ENCODE measurements around the gene IL1RAPL1.

GRCh38 chrX:29775890-29776289 is 1188.6 kb downstream of the IL1RAPL1 start:
- no peak for TF ChIP-seq CTCF (IDR thresholded peaks at IDR 0.05; ENCODE audit: borderline replicate concordance, extremely low read depth, low read length, poor library complexity, severe bottlenecking)
- no peak for TF ChIP-seq EZH2 (IDR thresholded peaks at IDR 0.05; ENCODE audit: borderline replicate concordance, low read depth, low read length, severe bottlenecking)

Data from DND-41 (cell line).